DND-41 (cell line): ENCODE results near the gene NUCB2.

Source experiments
- CTCF ChIP-seq: IDR thresholded peaks from 2 replicates; pipeline ENCODE4 v1.5.1; 2012; ENCODE audit warnings: borderline replicate concordance, low read length, moderate library complexity, mild to moderate bottlenecking; ENCODE audit not compliant: poor library complexity, severe bottlenecking; ENCODE audit errors: extremely low read depth
- EZH2 ChIP-seq: IDR thresholded peaks from 3 replicates; pipeline ENCODE4 v1.6.1; 2012; ENCODE audit warnings: borderline replicate concordance, low read depth, mild to moderate bottlenecking, moderate library complexity, low read length, inconsistent platforms; ENCODE audit not compliant: severe bottlenecking

DNA sequence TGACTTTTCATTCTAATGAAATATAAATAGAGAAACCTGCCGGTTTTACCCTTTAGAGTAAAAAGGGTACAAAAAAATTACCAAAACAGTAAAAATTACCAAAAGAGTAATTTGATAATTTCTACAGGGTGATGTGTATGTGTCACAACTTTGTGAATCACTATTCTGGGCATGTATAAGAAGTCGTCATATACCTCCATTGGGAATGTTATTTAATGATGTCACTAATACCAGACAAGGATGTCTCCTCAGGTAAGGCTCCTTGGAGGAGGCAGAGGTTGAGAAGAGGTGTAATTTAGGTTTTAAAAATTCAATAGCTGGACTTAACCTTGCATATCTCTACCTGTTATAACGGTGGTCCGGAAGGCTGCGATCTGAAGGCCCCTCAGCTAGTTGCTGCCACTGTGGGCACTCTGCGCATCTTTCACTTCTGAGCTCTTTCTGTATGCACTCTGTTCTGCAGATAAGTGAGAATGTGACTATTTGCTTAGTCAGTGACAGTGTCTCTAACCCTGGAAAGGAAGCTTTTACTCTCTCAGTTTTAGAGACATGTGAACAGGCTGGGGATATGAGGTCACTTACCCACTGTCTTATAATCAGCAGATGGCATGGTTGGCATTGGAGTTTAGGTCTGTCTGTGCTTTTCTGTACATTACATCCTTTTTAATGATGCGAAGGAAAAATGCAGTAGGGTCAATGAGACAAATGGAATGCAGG is 74.1 kb downstream of the NUCB2 start:
- TF ChIP-seq CTCF (no peak), EZH2 (no peak)
